Activated gamma-delta T cell treated with Interleukin-2 at 50 U/mL for 16 hours (primary cell): ENCODE results near the gene PTCRA.
A peak's percentile ranks its signal among the peaks of the same experiment; 100 is the strongest.
"Not testable (repeated sequence)": the region's sequence is repeated elsewhere in the genome, so short reads cannot be mapped to it uniquely, and the experiment has no call there.

Experiments
- DNase-seq: peaks from one replicate; pipeline ENCODE4 v3.0.0-alpha.2; 2020

Gene PTCRA

DNA sequence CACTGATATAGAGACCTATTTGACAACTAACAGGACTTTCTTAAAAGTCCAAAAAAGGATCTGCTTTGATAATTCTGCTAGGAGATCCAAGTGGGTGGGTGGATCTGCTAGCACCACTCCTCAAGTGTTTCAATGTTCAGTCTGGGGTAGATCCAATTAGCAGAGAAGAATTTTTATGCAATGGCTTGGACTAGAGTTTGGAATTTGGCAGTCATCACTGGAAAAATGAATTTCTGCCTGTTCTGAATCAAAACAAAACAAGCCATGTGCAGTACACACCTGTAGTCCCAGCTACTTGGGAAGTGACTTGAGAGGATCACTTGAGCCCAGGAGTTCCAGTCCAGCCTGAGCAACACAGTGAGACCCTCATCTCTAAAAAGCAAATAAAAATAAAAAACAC is 32.1 kb downstream of the PTCRA start:
- no peak for DNase-seq

DNA sequence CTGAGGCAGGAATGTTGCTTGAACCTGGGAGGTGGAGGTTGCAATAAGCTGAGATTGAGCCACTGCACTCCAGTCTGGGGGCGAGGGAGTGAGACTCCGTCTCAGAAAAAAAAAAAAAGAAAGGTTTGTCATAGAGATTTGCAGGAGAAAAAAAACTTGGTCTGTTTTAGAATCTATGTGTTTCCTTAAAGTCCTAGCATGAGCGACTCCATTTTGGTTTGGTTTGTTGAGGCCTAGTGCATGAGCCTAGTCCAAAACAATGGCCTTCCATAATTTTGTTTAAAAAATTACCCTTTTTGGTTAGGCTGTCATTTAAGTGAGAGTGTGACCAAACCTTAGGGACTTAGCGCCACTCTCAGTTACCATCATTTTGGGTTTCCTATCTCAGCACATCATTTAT is 36.5 kb downstream of the PTCRA start:
- no peak for DNase-seq

DNA sequence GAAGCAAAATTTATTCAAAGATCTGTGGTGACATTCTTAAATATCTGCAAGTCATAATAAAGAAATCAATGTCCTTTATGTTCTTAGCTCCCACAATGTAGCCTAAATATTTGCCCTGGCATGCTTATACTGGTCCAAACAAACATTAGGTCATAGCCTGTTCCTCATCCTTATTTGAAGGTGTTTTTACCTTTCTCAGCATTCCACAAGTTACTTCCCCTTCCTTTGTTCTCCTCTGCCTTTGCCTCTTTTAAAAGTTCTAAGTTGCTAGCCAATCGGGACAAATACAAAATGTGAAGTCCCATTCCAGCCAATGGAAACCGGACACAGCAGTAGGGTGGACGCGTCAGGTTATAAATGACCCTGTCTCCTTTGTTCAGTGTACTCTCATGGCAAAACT is 38.6 kb downstream of the PTCRA start:
- DNase-seq = not testable (repeated sequence)

DNA sequence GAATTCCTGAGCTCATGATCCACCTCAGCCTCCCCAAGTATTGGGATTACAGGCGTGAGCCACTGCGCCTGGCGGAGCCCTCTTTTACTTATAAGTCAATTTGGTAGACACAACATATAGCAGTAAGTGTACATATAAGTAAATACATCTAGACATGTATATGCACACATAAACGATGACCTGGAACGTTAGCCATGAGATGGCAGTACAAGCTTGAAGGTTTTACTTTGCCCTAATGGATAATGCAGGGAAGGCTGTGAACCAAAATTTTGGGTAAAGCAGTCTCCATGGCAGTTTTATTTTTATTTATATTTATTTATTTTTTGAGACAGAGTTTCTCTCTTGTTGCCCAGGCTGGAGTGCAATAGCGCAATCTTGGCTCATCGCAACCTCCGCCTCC is 42.3 kb downstream of the PTCRA start:
- no peak for DNase-seq

DNA sequence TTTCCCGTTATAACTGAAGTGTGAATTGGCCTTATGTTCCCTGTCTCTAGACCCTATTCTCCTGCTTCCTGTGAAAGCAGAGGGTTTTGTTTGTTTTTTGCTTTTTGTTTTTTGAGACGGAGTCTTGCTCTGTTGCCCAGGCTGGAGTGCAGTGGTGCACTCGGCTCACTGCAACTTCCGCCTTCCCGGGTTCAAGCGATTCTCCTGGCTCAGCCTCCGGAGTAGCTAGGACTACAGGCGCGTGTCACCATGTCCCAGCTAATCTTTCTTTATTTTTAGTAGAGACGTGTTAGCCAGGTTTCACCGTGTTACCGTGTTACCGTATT is 44.0 kb downstream of the PTCRA start:
- DNase-seq = no peak

DNA sequence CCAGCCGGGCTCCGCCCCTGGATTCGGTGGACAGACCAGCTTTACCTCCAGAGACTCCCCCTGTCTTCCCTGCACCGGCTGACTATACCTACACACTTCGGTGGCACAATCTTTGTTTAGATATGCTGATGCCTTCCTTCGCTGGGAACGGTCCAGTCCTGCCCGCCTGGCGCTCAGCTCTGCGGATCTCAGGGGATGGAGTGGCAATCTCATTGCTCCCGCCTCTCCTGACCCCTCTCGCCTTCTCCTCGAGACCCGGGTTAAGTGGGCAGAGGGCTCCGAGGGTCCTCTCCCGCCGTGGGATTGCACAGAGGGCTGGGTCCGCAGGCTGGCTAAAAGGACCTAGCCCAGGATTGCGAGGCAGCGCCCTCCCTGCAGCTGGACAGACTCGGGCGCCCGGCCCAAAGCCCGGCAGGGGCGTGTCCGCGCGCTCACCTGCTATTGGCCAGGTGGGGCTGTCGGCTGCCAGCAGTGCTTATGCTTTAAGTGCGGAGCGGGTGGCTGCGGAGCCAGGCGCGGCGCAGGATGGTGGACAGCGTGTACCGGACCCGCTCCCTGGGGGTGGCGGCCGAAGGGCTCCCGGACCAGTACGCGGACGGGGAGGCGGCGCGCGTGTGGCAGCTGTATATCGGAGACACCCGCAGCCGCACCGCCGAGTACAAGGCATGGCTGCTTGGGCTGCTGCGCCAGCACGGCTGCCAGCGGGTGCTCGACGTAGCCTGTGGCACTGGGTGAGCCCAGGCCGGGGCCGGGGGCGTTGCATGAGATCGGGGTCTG is 44.6 kb downstream of the PTCRA start, which contains the start of gene GNMT:
TSS of gene GNMT (plus strand) at position 512 of the 777 bp plus-strand sequence. CDS start at position 526, 14 bp downstream.
- DNase-seq = peak; percentile 31

DNA sequence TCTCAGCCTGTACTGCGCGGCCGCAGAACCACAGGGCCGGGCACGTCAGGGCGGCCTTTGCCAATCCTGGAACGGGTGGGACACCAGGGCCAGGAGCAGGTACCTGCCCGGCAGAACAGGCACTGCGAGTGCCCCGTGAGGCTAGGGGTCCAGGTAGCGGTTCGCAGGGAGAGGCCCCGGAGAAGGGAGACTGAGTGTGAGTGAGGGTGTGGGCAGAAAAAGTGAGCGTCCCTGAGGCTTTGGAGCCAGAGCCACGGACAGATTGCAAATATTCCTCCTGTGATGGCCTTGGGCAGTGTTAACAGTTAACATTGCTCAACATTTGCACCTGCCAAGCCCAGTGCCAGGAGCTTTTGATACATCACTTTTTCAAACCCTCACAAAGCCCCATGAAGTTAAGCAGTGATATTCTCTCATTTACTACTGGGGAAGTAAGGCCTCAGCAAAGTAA is 45.2 kb downstream of the PTCRA start:
- DNase-seq = no peak

DNA sequence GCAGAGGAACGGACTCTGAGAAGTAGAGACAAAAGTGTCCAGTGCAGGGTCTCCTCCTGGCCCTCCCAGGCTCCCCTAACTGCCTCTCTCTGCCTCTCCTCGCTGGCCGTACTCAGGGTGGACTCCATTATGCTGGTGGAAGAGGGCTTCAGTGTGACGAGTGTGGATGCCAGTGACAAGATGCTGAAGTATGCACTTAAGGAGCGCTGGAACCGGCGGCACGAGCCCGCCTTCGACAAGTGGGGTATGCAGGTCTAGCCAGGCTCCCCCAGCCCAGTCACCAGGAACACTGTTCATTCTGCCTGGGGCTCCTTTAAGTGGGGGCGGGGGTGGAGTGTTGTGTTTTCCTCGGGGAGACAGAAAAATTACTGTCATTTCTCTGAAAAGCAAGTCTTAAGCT is 46.2 kb downstream of the PTCRA start:
- DNase-seq = no peak

DNA sequence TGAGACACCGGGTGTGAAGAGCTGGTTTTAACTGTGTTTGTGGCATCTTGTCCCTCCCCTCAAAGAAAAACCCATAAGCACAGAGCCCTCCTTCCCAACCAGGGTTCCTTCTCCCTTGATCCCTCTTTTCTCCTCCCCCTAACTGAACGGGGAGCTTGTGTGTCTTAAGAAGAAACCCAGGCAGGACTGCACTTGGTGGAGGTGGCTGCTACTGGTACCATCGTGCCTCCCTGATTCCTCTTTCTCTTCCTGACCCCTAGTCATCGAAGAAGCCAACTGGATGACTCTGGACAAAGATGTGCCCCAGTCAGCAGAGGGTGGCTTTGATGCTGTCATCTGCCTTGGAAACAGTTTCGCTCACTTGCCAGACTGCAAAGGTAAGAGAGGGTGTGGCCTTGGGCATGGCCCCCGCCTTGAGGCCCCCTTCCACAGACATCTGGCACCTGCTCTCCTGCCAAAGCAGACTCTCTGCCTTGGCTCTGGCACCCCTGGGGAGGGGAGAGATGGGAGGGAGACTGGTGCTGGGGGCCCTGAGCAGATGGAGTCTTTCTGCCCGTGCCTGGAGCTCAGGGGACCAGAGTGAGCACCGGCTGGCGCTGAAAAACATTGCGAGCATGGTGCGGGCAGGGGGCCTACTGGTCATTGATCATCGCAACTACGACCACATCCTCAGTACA is 46.8 kb downstream of the PTCRA start:
- no peak for DNase-seq

DNA sequence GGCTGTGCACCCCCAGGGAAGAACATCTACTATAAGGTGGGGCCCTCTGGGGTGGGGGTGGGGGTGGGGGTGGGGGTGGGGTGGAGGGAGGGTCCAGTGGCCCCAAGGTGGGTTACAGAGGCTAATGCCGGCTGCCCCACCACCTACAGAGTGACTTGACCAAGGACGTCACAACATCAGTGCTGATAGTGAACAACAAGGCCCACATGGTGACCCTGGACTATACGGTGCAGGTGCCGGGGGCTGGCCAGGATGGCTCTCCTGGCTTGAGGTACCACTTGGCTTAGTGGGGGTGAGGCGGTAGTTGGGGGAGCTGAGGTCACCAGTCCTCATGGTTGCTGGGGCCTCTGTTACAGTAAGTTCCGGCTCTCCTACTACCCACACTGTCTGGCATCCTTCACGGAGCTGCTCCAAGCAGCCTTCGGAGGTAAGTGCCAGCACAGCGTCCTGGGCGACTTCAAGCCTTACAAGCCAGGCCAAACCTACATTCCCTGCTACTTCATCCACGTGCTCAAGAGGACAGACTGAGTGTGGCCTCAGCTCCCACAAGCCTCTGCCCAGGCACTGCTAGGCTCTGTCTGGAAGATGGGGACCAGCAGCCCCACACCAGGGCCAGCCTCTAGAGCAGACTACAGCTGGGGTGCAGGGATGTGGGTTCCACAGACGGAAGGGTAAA is 47.5 kb downstream of the PTCRA start:
- DNase-seq = no peak

DNA sequence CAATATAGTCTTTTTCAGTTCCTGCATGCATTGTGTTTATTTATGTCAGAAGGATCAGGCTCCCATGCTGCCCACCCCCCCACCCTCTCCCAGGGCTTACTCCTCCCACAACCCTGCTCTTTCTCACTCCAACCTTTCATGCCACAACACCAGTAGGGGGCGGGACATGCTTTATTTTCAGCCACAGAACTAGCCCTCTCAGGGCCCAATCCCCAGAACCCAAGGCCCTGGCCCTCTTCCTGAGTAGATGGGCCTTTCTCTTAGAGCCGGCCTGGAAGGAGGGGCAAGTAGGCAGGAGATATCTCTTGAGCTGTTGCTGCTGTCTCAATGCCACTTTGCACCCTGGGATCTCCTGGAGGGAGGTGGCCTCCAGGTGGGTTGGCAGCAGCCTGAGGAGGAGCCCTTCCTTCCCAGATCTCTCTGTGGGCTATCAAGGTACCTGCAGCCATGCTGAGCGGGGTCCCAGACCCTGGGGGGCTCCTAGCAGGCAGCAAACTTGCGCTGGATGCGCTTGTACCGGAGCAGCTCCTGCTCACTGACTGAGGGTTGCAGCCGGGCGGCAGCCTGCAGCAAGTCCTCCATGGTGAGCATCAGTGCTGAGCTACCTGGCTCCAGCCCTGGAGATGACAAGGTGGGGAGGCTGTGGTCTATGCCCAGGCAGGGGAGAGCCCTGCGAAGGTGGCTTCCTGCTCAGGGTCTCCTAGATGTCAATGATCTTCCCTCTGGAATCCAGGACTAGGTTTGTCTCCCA is 48.2 kb downstream of the PTCRA start:
- no peak for DNase-seq

DNA sequence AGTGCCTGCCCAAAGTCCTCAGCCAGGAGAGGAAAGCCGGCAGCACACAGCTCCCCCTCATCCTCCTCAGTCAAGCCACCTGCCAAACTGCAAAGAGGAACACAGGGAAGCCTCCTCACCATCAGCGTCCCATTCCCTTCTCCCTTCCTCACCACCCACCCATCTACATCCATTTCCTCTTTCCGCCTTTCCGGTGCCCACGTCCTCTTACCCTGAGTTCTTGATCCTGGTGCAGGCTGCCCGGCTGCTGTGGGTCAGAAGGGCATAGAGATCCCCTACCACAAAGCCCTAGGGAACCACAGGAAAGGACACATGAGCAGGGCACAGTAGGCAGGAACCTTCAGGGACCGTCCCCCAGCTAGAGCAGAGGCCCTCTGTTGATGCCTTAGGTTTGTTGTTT is 50.7 kb downstream of the PTCRA start:
- no peak for DNase-seq

DNA sequence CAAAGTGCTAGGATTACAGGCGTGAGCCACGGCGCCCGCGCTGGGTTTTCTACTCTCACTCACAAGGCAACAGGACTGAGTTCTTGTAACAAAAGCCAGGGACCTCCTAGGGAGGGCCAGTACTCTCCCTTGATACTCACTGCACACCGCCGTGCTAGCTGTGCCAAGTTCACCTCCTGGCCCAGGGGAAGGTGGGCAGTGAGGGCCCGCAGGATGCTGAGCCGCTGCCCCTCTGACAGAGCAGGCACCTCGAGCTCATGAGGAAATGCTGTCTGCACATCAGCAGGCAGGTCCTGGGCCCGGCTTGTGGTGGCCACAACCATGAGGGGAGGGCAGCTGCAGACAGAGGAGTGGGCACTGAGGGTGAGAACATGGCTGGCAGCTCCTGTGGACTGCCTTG is 51.4 kb downstream of the PTCRA start:
- no peak for DNase-seq

DNA sequence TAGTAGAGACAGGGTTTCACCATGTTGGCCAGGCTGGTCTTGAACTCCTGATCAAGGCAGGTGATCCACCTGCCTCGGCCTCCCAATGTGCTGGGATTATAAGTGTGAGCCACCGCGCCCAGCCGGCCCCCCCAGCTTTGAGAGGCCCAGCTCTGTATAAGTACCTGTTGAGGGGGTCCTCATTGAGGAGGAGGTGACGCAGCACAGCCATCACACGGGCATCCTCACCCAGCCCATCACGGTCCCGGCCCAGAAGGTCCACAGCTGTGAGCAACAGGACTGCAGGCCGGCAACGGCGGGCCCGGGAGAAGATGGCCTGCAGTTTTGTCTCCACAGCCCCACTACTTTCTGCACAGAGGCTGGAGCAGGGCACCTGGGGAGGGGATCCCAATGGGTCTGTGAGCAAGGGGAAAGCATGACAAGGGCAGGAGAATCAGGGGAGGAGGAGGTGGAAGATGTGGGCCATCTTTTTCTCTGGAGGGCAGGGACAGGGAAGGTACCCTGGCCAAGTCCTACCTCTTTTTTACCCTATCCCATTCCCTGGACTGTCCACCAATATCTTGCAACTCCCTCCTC is 52.4 kb downstream of the PTCRA start:
- no peak for DNase-seq

DNA sequence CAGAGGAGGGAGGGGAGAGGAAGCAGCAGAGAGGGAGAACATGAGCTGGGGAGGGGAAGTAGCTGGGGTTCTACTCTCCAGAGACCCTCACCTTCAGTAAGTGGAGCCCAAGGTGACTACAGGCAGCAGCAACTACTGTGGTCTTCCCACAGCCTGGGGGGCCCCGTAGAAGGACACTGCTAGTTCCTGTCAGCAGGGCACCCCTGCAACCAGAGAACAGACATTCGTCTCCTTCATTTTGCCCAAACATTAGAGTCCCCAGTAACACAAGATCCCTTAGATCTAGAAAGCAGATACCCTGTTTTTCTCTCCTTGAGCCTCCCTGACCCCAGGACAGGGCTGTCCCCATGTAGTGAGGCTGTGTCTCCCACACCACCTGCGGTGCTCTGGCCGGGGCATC is 52.9 kb downstream of the PTCRA start:
- DNase-seq = no peak

DNA sequence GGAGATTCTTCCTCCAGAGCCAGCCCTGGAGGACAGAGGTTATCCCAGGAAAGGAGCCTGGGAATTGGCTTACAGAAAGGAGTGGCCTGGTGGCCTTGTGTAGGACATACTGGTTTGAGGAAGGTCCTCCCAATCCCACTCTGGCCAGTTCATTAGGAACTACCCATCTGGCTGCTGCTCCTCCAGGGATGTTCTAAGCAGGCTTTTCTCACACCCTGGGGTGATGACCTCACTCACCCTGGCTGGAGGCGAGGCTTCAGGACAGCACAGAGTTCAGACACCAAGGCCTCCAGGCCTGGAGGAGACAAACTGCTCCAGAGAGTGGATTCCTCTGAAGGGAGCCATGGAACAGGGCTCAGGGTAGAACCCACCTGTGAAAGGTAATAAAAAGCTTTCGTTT is 53.6 kb downstream of the PTCRA start:
- no peak for DNase-seq

DNA sequence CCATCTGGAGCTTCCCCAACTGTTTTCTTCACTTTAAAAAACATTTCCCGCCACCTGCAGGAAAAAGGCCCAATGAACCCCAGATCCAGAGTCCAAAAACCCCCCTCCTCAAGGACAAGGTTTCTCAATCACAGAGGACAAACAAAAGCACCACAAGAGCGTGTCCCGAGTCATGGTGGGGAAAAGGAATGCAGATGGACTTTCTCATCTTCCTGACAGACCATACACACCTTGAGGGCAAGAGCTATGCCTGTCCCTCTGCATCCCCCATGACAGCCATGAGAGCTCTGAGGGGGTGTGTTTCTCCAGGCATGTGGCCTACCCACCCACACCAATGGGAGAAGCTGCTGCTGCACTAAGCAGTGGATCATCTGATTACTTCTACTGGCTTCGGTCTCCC is 54.1 kb downstream of the PTCRA start:
- DNase-seq = no peak

DNA sequence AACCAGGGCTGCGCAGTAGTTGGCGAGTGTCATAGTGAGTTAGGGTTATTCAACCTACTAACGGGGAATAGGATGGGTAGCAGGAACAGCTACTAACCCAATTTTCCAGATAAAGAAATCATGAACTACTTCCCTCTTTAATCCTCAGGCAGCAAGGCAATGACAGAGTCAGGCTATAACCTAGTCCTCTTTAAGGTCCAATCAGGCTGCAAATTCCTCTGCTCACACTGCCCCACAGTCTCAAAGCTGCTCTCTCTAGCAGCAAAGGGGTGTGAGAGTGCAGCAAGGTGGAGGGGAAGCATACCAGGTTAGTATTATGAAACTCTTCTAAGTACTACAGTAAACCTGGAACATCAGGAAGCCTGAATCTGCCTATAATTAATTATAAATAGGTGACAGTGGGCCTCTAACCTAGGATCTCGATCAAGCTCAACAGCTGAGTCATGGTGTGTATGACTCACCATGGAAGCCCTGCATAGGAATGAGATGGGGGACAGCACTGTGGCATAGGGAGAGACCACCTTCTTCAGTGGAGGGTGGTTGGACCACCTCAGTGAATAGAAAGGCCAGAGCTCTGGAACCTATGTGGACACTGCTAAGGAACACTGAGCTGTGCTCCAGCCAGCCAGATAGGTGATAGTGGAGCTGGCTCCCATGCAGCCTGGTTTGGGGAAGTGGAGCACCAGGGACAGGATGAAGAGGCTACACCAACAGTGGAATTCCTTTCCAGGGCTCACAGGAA is 55.2 kb downstream of the PTCRA start:
- no peak for DNase-seq

DNA sequence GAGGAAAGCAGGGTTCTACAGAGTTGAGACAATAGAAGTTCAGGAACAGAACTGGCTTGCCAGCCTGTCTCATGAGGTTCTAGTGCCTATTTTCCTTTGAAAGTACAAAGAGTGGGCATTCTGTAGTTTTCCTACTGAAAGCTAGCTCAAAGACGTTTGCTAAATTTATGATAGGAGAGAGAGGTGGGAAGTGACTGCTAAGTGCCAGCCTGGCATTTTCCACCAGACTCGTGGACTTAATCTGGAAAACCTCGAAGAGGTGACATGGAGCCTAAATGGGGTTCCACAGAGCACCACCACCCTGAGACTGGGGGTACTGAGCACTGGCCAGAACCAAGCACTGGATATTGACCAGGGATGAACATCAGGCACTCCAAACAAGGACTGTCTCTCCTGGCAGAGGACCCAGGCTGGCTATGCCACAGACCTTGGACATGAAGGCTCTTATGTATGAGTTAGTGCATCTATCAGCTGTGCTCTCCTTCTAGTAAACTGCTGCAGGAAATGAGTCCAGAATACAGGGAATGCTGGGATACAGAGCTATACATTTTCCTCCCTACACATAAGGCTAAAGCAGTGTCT is 56.0 kb downstream of the PTCRA start:
- DNase-seq = no peak

DNA sequence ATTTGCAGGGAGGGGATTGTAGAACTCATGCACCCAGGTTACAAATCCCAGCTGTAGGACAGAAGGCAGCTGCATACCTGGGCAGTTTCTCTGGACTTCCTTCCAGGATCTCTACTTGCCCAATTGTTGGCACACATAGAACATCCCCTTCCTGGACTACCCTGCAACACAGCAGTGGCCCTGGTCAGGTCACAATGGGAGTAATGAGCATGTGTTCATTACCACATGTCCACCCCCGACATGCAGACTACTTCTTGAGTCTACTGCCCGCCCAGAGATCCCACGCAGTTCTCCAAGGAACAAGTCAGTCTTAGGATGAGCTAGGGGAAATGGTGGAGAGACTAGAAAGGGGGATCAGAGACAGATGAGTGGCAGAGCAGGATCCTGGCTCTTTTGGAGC is 58.1 kb downstream of the PTCRA start:
- DNase-seq = no peak

DNA sequence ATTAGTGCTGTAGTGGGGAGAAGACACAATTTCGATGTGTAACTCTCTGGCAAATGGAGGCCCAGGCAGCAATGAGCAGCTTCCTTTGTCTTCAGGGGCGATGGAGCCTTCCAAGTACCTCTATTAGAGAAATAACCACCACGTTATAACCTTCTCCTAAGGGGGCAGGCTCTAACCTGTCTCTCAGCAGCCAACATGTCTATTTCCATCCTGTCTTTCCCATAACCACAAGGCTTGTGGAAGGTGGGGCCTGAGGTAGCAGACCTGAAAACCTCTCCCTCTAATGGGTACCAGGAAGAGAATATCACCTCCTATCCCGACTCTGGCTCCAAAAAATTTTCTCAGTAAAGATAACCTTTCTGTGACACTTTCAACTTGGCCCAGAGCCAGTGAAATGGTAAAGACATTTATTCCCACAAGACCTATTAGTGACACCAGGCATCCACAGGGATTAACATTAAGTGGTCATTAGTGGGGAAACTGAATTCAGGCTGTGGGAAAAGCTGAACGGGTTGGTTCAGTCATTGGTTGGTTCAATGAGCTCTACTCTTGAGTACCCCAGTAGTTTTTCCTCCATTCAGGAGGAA is 59.2 kb downstream of the PTCRA start:
- DNase-seq = no peak
